ENCODE measurements around the gene LNP1. TPM values are rescaled to one million over a fixed set of nuclear protein-coding genes. Genes with fewer than 3 reads are reported as not detected.

LNP1 gene
- total RNA-seq, 1 donor from 2014 or later = 2.6 TPM

- DNase-seq (ENCODE audit: low read depth) = no peak
- Mint-ChIP-seq H3K4me1 (ENCODE audit: low read depth, unreplicated experiment) (peaks cover 3% of the 10 kb centered on the region), H3K27ac (ENCODE audit: unreplicated experiment) (no peak overlapping the region), H3K27me3 (ENCODE audit: low read depth, unreplicated experiment) (no peaks in the 10 kb centered on the region), H3K36me3 (ENCODE audit: low read depth, unreplicated experiment) (peaks cover 26% of the 10 kb centered on the region), H3K9me3 (ENCODE audit: unreplicated experiment) (peaks cover 15% of the 10 kb centered on the region), H3K4me3 (ENCODE audit: unreplicated experiment) (no peak overlapping the region)
- no peak for TF ChIP-seq CTCF (IDR thresholded peaks at IDR 0.05; ENCODE audit: insufficient read depth, low read depth, low read length)
- no peak for TF ChIP-seq EZH2 (IDR thresholded peaks at IDR 0.05; ENCODE audit: insufficient read depth, low read length)
- Histone ChIP-seq H3K36me3 (ENCODE audit: insufficient read depth, low read length) (no peaks in the 10 kb centered on the region), H3K4me2 (ENCODE audit: low read length) (no peak overlapping the region), H2AFZ (ENCODE audit: low read depth, low read length) (no peak overlapping the region), H3K9ac (ENCODE audit: low read length) (no peak overlapping the region), H3K27ac (ENCODE audit: low read depth, low read length) (no peak overlapping the region), H3K9me3 (ENCODE audit: insufficient read depth, low read depth, low read length) (no peaks in the 10 kb centered on the region), H3K4me1 (ENCODE audit: insufficient read depth, low read length) (no peaks in the 10 kb centered on the region), H3K27me3 (ENCODE audit: insufficient read depth, low read length) (no peaks in the 10 kb centered on the region), H3K4me3 (ENCODE audit: insufficient read depth, low read depth, low read length) (no peak overlapping the region), H3K79me2 (ENCODE audit: insufficient read depth, low read length) (peaks cover under 1% of the 10 kb centered on the region), H4K20me1 (ENCODE audit: insufficient read depth, low read length) (no peaks in the 10 kb centered on the region)
- FAIRE-seq = no peak
Measured at GRCh38 chr3:100503448-100503847, 102.1 kb downstream of the LNP1 start.

Other genes starting within 250 kb of the LNP1 start
- gene TBC1D23, start 140.5 kb upstream of the LNP1 start, total RNA-seq = 62.2 and 67.2 TPM in 2 replicates
- 44.9 and 47.7 TPM in 2 replicates for gene NIT2, start 66.8 kb upstream of the LNP1 start, total RNA-seq
- 47.9 and 48.9 TPM in 2 replicates for gene TOMM70, start 450 bp upstream of the LNP1 start, total RNA-seq
- 35.5 and 49.7 TPM in 2 replicates for gene TMEM45A, start 91.1 kb downstream of the LNP1 start, total RNA-seq
- gene ADGRG7, start 208.1 kb downstream of the LNP1 start, total RNA-seq = not detected in 2 replicates

Measured in astrocyte (in vitro differentiated cells and primary cell).